Kidney (tissue), 14 donors: ENCODE data around the gene FOLR2. TPM values are rescaled to one million over a fixed set of nuclear protein-coding genes. Genes with fewer than 3 reads are reported as not detected.
A peak's percentile ranks its signal among the peaks of the same experiment; 100 is the strongest.

Source experiments
- DNase-seq, 5 donors: peaks; one replicate each; pipeline ENCODE4 v3.0.0-alpha.2; 2013 to 2020
- FAIRE-seq: peaks from 2 replicates; lab custom pipeline; 2012; peaks lifted over from hg19 to GRCh38; lab: Jason Lieb, UNC
- H3K27ac ChIP-seq, 2 donors: one replicate each; pipeline ENCODE4 v1.7.0; 2013; ENCODE audit warnings: low read depth in 2 of 2, low read length in 2 of 2, inconsistent platforms in 1 of 2
- H3K27me3 ChIP-seq: one replicate; pipeline ENCODE4 v1.7.1; 2013; ENCODE audit warnings: low read length, inconsistent platforms; ENCODE audit not compliant: control insufficient read depth, insufficient read depth
- H3K36me3 ChIP-seq, 3 donors: one replicate each; pipeline versions ENCODE4 v1.7.0 to v1.7.1; 2013; ENCODE audit warnings: low read length in 3 of 3, control low read depth in 1 of 3, inconsistent platforms in 1 of 3; ENCODE audit not compliant: insufficient read depth in 3 of 3, control insufficient read depth in 2 of 3
- H3K4me1 ChIP-seq, 3 donors: one replicate each; pipeline versions ENCODE4 v1.7.0 to v1.7.1; 2013; ENCODE audit warnings: low read length in 3 of 3, inconsistent platforms in 1 of 3, low read depth in 1 of 3; ENCODE audit not compliant: control insufficient read depth in 2 of 3, insufficient read depth in 2 of 3
- H3K4me3 ChIP-seq, 3 donors: one replicate each; pipeline versions ENCODE4 v1.7.0 to v1.8.1; 2013; ENCODE audit warnings: low read length in 3 of 3, control low read depth in 1 of 3, inconsistent platforms in 1 of 3
- H3K9ac ChIP-seq, 3 donors: one replicate each; pipeline versions ENCODE4 v1.7.0 to v1.7.1; 2013; ENCODE audit warnings: low read length in 3 of 3, control low read depth in 1 of 3, inconsistent platforms in 1 of 3
- H3K9me3 ChIP-seq, 3 donors: one replicate each; pipeline versions ENCODE4 v1.7.0 to v1.7.1; 2013; ENCODE audit warnings: low read length in 3 of 3, control low read depth in 1 of 3, inconsistent platforms in 1 of 3; ENCODE audit not compliant: control insufficient read depth in 2 of 3, insufficient read depth in 1 of 3
- CTCF ChIP-seq: IDR thresholded peaks from 3 replicates; pipeline ENCODE4 v1.5.1; 2012; ENCODE audit warnings: mild to moderate bottlenecking, moderate library complexity, borderline replicate concordance; ENCODE audit not compliant: insufficient read depth; ENCODE audit errors: extremely low read depth
- intact Hi-C: fragments of 100-400 bp; cut with DNase I; formaldehyde crosslinking; loops from one replicate; pipeline ENCODE4 v1.11.1; 2022
- polyA plus RNA-seq: library from polyadenylated mRNA; stranded (reverse); fragments of 350-450 nt; fragmentation: Illumina TruSeq; extraction: RNeasy Lipid Tissue Mini Kit (QIAGEN cat#74804); gene quantifications from one replicate; pipeline ENCODE4 v1.2.3, GENCODE V29; 2014; ENCODE audit warnings: low read depth, low replicate concordance; ENCODE audit not compliant: insufficient read depth
- total RNA-seq: library from RNA; stranded (reverse); fragmentation: NEBNext Ultra II Directional; extraction: Animal tissue kit (Norgen Biotek cat#: 25700); gene quantifications from one replicate; pipeline ENCODE4 v1.2.1, GENCODE V29; 2021
- donor health status: control.
- donor health status: control.
- donor health status: control.
- donor health status: control.
- donor health status: control.
- donor health status: DM: yes; HTN: yes; CAD: no.
- donor health status: Normal renal cell carcinoma (clear cell type).

Gene FOLR2
- total and polyA plus RNA-seq, 2 donors from 2014 or later = 16.8 to 31.9 TPM

GRCh38 chr11:72229925-72230763 is 13.6 kb downstream of the FOLR2 start:
- Histone ChIP-seq H3K4me3 (no peak overlapping the region), H3K9ac (no peak overlapping the region), H3K27me3 (no peaks in the 10 kb centered on the region), H3K9me3 (no peaks in the 10 kb centered on the region), H3K27ac (no peak overlapping the region), H3K4me1 (peaks cover 0 to 12% (median 5%) of the 10 kb centered on the region in 3 donors), H3K36me3 (peaks cover 9 to 67% (median 49%) of the 10 kb centered on the region in 3 donors)
- DNase-seq = peak in 2 of 5 donors; percentile 8 to 61
- intact Hi-C loops = no loop called here
- no peak for TF ChIP-seq CTCF
- FAIRE-seq = no peak

DNA sequence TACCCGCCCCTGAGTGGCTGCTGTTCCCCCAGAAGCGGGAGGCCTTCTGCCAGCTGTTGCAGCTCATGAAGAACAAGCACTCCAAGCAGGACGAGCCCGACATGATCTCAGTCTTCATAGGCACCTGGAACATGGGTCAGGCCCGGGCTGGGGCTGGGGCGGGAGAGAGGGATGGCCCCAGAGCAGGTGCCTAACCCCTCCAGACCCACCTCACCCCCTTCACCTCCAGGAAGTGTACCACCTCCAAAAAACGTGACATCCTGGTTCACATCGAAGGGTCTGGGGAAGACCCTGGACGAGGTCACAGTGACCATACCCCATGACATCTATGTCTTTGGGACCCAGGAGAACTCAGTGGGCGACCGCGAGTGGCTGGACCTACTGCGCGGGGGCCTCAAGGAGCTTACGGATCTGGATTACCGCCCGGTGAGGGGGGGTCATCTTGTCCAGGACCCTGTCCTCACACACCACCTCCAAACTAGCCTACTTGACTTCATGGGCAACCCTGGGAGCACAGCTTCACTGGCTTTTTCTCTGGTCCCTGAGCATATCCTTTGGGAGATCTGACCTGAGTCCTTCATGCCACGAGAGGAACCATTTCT is 14.3 kb downstream of the FOLR2 start:
- intact Hi-C loops = no loop called here
- Histone ChIP-seq H3K9me3 (no peaks in the 10 kb centered on the region), H3K36me3 (peaks cover 9 to 72% (median 49%) of the 10 kb centered on the region in 3 donors), H3K27me3 (no peaks in the 10 kb centered on the region), H3K4me3 (no peak overlapping the region), H3K9ac (no peak overlapping the region), H3K27ac (no peak overlapping the region), H3K4me1 (peaks cover 0 to 6% (median 0%) of the 10 kb centered on the region in 3 donors)
- FAIRE-seq (no peak), DNase-seq (peak in 2 of 5 donors; percentile 5 to 51)
- TF ChIP-seq CTCF = no peak

GRCh38 chr11:72231396-72232259 is 15.0 kb downstream of the FOLR2 start:
- intact Hi-C loops = no loop called here
- no peak for TF ChIP-seq CTCF
- Histone ChIP-seq H3K27me3 (no peaks in the 10 kb centered on the region), H3K9me3 (no peaks in the 10 kb centered on the region), H3K27ac (no peak overlapping the region), H3K9ac (no peak overlapping the region), H3K36me3 (peaks cover 9 to 79% (median 54%) of the 10 kb centered on the region in 3 donors), H3K4me3 (no peak overlapping the region), H3K4me1 (peaks cover 0 to 5% (median 0%) of the 10 kb centered on the region in 3 donors)
- DNase-seq (peak in 1 of 5 donors; percentile 7), FAIRE-seq (no peak)
